Caco-2 (cell line): ENCODE data around the gene SPTBN1. TPM values are rescaled to one million over a fixed set of nuclear protein-coding genes. Genes with fewer than 3 reads are reported as not detected.
A peak's percentile ranks its signal among the peaks of the same experiment; 100 is the strongest.

Experiments used
- BruUV-seq: library from RNA; stranded (reverse); fragments of 400-500 nt; replicated peaks from 2 replicates; lab custom pipeline; 2021; lab: Mats Ljungman, UMichigan
- CTCF ChIA-PET: fragments of 300-600 bp; sonication (Branson Sonifier 250); formaldehyde crosslinking; loops from one replicate; lab custom pipeline; 2022; ENCODE audit warnings: antibody characterized with exemption; lab: Charles Lee
- POLR2A ChIA-PET: fragments of 300-600 bp; sonication (Branson Sonifier 250); formaldehyde crosslinking; loops from one replicate; lab custom pipeline; 2022; ENCODE audit warnings: antibody characterized with exemption; lab: Charles Lee
- DNase-seq, 2 experiments: peaks; one replicate each; pipeline versions ENCODE4 v3.0.0 to v3.0.0-alpha.2; 2020 to 2022
- H3K27me3 ChIP-seq: replicated peaks from 2 replicates; pipeline ENCODE4 v1.6.0; 2011; ENCODE audit warnings: low read length; ENCODE audit not compliant: control insufficient read depth, insufficient read depth
- H3K36me3 ChIP-seq: 2 replicates; pipeline ENCODE4 v1.5.1; 2011; ENCODE audit warnings: low read length; ENCODE audit not compliant: control insufficient read depth, insufficient read depth
- H3K4me1 ChIP-seq: fragments of 250-450 bp; sonication (Bioruptor Pico); 2 replicates; pipeline ENCODE4 v1.5.1; 2020; ENCODE audit warnings: mild to moderate bottlenecking
- H3K4me3 ChIP-seq: 2 replicates; pipeline ENCODE4 v1.5.1; 2011; ENCODE audit warnings: low read depth, mild to moderate bottlenecking, control low read depth, low read length
- H3K9me3 ChIP-seq: fragments of 250-450 bp; sonication (Bioruptor Pico); 2 replicates; pipeline ENCODE4 v1.5.1; 2020; ENCODE audit warnings: mild to moderate bottlenecking, moderate library complexity
- H3K27ac Mint-ChIP-seq: one replicate; pipeline ENCODE4 v1.8.0; 2022; ENCODE audit warnings: mixed read lengths; ENCODE audit not compliant: unreplicated experiment
- H3K27me3 Mint-ChIP-seq: one replicate; pipeline ENCODE4 v1.8.0; 2022; ENCODE audit warnings: mixed read lengths; ENCODE audit not compliant: insufficient read depth, unreplicated experiment
- H3K36me3 Mint-ChIP-seq: one replicate; pipeline ENCODE4 v1.8.0; 2022; ENCODE audit warnings: mild to moderate bottlenecking, mixed read lengths; ENCODE audit not compliant: insufficient read depth, unreplicated experiment
- H3K4me1 Mint-ChIP-seq: one replicate; pipeline ENCODE4 v1.8.0; 2022; ENCODE audit warnings: low read depth, mixed read lengths; ENCODE audit not compliant: unreplicated experiment
- H3K4me3 Mint-ChIP-seq: one replicate; pipeline ENCODE4 v1.8.0; 2022; ENCODE audit warnings: mild to moderate bottlenecking, moderate library complexity, mixed read lengths; ENCODE audit not compliant: unreplicated experiment
- H3K9me3 Mint-ChIP-seq: one replicate; pipeline ENCODE4 v1.8.0; 2022; ENCODE audit warnings: mixed read lengths; ENCODE audit not compliant: unreplicated experiment
- CTCF ChIP-seq, 2 experiments: fragments of 200-600 bp in 1 of 2; IDR thresholded peaks; 1 replicate in 1 of 2; 2 replicates in 1 of 2; pipeline versions ENCODE4 v1.5.1 to v1.8.0; 2011 to 2022; ENCODE audit warnings: antibody characterized with exemption in 1 of 2, control low read depth in 1 of 2, inconsistent platforms in 1 of 2, low read depth in 1 of 2, low read length in 1 of 2, mild to moderate bottlenecking in 1 of 2, moderate library complexity in 1 of 2; ENCODE audit not compliant: insufficient read depth in 1 of 2, severe bottlenecking in 1 of 2, unreplicated experiment in 1 of 2
- intact Hi-C: fragments of 100-400 bp; cut with micrococcal nuclease; formaldehyde crosslinking; loops from one replicate; pipeline ENCODE4 v1.10.0; 2022; ENCODE audit not compliant: unreplicated experiment
- total RNA-seq: library from RNA; stranded (reverse); gene quantifications from 2 replicates; pipeline ENCODE4 v1.2.3, GENCODE V29; 2022

SPTBN1 gene
- total RNA-seq, 1 experiment from 2014 or later: 361 TPM

DNA sequence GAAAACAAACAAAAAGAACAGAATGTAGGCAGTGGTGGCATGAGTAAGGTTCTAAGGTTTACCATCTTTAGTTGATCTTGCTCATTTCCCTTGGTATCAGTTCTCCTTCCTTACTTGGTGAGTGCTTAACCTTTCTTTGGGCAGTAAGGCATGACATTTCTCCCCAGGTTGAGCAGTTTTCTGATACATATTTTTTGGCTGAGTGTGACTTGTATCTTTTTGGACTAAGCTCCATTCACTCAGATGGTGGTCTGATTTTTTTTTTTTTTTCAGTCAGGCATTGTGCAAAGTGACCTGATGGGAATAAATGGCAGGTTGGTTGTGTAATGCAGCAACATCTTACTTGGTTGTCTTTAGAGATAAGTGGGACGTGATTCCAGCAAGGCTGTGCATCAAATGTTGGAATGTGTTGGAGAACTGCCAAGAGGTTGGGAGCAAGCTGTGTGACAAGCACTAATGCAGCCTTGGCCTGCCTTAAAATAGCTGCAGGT is 15.1 kb downstream of the SPTBN1 start:
- intact Hi-C loops: no loop called here
- DNase-seq: peak in 1 of 2 experiments; percentile 44
- H3K4me3 Mint-ChIP-seq: no peak overlapping the region
- H3K4me1 ChIP-seq: peaks cover 26% of the 10 kb centered on the region
- TF ChIP-seq CTCF (IDR thresholded peaks at IDR 0.05; ENCODE audit: insufficient read depth in 1 of 2, low read depth in 1 of 2, low read length in 1 of 2, severe bottlenecking in 1 of 2, unreplicated experiment in 1 of 2): no peak
- ChIA-PET CTCF (interaction anchor here (0.6 to 0.7 kb wide), 2 partner anchors 16 to 108 kb away, joined by 3 to 6 read pairs; no protein-coding TSS in a partner anchor), POLR2A (no interaction called here)
- no peaks in the 10 kb centered on the region for H3K27me3 Mint-ChIP-seq
- H3K9me3 ChIP-seq: no peaks in the 10 kb centered on the region
- BruUV-seq: no TSS peak
- H3K4me3 ChIP-seq: no peak overlapping the region
- H3K9me3 Mint-ChIP-seq: no peaks in the 10 kb centered on the region
- H3K36me3 Mint-ChIP-seq: peaks cover 10% of the 10 kb centered on the region
- no peaks in the 10 kb centered on the region for H3K36me3 ChIP-seq
- H3K27ac Mint-ChIP-seq: peak overlapping the region; percentile 21
- peaks cover 24% of the 10 kb centered on the region for H3K4me1 Mint-ChIP-seq
- no peaks in the 10 kb centered on the region for H3K27me3 ChIP-seq

GRCh38 chr2:54473851-54474250 is 17.7 kb downstream of the SPTBN1 start:
- POLR2A ChIA-PET: no interaction called here
- Mint-ChIP-seq H3K4me3 (no peak overlapping the region), H3K9me3 (no peaks in the 10 kb centered on the region), H3K27ac (no peak overlapping the region), H3K27me3 (no peaks in the 10 kb centered on the region), H3K36me3 (peaks cover 16% of the 10 kb centered on the region), H3K4me1 (peaks cover 22% of the 10 kb centered on the region)
- BruUV-seq: no TSS peak
- no peak for TF ChIP-seq CTCF (IDR thresholded peaks at IDR 0.05; ENCODE audit: insufficient read depth in 1 of 2, low read depth in 1 of 2, low read length in 1 of 2, severe bottlenecking in 1 of 2, unreplicated experiment in 1 of 2)
- no peak for DNase-seq
- Histone ChIP-seq H3K36me3 (no peaks in the 10 kb centered on the region), H3K9me3 (no peaks in the 10 kb centered on the region), H3K4me1 (peaks cover 21% of the 10 kb centered on the region), H3K27me3 (no peaks in the 10 kb centered on the region), H3K4me3 (no peak overlapping the region)
- intact Hi-C loops: no loop called here
- CTCF ChIA-PET: no interaction called here

GRCh38 chr2:54475285-54475684 is 19.2 kb downstream of the SPTBN1 start:
- peaks cover 13% of the 10 kb centered on the region for H3K4me1 Mint-ChIP-seq
- ChIA-PET POLR2A (no interaction called here), CTCF (no interaction called here)
- H3K27me3 Mint-ChIP-seq: no peaks in the 10 kb centered on the region
- intact Hi-C loops: no loop called here
- no peak overlapping the region for H3K4me3 ChIP-seq
- no peak for TF ChIP-seq CTCF (IDR thresholded peaks at IDR 0.05; ENCODE audit: insufficient read depth in 1 of 2, low read depth in 1 of 2, low read length in 1 of 2, severe bottlenecking in 1 of 2, unreplicated experiment in 1 of 2)
- DNase-seq: no peak
- no peaks in the 10 kb centered on the region for H3K27me3 ChIP-seq
- BruUV-seq: no TSS peak
- no peaks in the 10 kb centered on the region for H3K9me3 Mint-ChIP-seq
- H3K9me3 ChIP-seq: no peaks in the 10 kb centered on the region
- peaks cover 16% of the 10 kb centered on the region for H3K36me3 Mint-ChIP-seq
- no peak overlapping the region for H3K4me3 Mint-ChIP-seq
- peaks cover 11% of the 10 kb centered on the region for H3K4me1 ChIP-seq
- no peaks in the 10 kb centered on the region for H3K36me3 ChIP-seq
- no peak overlapping the region for H3K27ac Mint-ChIP-seq
